Thyroid gland (tissue), 4 donors: Measurements from ENCODE around the gene SNORC. TPM values are rescaled to one million over a fixed set of nuclear protein-coding genes. Genes with fewer than 3 reads are reported as not detected.

Experiments
- DNase-seq, 2 donors: peaks; one replicate each; pipeline ENCODE4 v3.0.0-alpha.2; 2019
- H3K27ac ChIP-seq, 3 donors: fragments of 200-600 bp; sonication (generic); 1 replicate in 2 of 3; 2 replicates in 1 of 3; pipeline ENCODE4 v1.5.1; 2016 to 2019; ENCODE audit warnings: mild to moderate bottlenecking in 1 of 3, moderate library complexity in 1 of 3
- H3K27me3 ChIP-seq: fragments of 200-600 bp; sonication (generic); one replicate; pipeline ENCODE4 v1.5.1; 2019
- H3K36me3 ChIP-seq, 2 donors: fragments of 200-600 bp; sonication (generic); one replicate each; pipeline ENCODE4 v1.5.1; 2016 to 2019
- H3K4me1 ChIP-seq, 2 donors: fragments of 200-600 bp; sonication (generic); one replicate each; pipeline ENCODE4 v1.5.1; 2017 to 2019
- H3K4me3 ChIP-seq, 3 donors: fragments of 200-600 bp; sonication (generic); replicated peaks in 1 of 3; 1 replicate in 2 of 3; 2 replicates in 1 of 3; pipeline ENCODE4 v1.5.1; 2016; ENCODE audit warnings: mild to moderate bottlenecking in 1 of 3
- H3K9me3 ChIP-seq: fragments of 200-600 bp; sonication (generic); one replicate; pipeline ENCODE4 v1.5.1; 2017
- POLR2A ChIP-seq, 2 donors: fragments of 450-650 bp; IDR thresholded peaks; one replicate each; pipeline ENCODE4 v1.6.1; 2017; ENCODE audit warnings: antibody characterized with exemption in 2 of 2, mild to moderate bottlenecking in 2 of 2, moderate library complexity in 1 of 2
- WGBS, 2 donors: methylation state at CpG; one replicate each; pipeline ENCODE4 v1.1.5; 2017; 5-methylcytosine and 5-hydroxymethylcytosine counted together
- intact Hi-C: fragments of 100-400 bp; cut with DNase I; formaldehyde crosslinking; loops from one replicate; pipeline ENCODE4 v1.15.1; 2023
- total RNA-seq, 4 donors: library from RNA; depleted of rRNA; stranded (reverse); fragments of >200 nt; gene quantifications; one replicate each; pipeline ENCODE4 v1.2.3, GENCODE V29; 2016
- TF ChIP-seq, protein P1 (sequence below), 6 experiments: fragments of 200-600 bp in 3 of 6; fragments of 450-650 bp in 3 of 6; sonication (generic) in 3 of 6; IDR thresholded peaks; one replicate each; pipeline ENCODE4 v1.5.1; 2016 to 2019; ENCODE audit warnings: antibody characterized with exemption in 6 of 6, mild to moderate bottlenecking in 2 of 6, inconsistent platforms in 1 of 6, moderate library complexity in 1 of 6

SNORC gene
- total RNA-seq, 4 donors from 2014 or later = 0.45 to 1.9 (median 0.79) TPM; not detected in 1

DNA sequence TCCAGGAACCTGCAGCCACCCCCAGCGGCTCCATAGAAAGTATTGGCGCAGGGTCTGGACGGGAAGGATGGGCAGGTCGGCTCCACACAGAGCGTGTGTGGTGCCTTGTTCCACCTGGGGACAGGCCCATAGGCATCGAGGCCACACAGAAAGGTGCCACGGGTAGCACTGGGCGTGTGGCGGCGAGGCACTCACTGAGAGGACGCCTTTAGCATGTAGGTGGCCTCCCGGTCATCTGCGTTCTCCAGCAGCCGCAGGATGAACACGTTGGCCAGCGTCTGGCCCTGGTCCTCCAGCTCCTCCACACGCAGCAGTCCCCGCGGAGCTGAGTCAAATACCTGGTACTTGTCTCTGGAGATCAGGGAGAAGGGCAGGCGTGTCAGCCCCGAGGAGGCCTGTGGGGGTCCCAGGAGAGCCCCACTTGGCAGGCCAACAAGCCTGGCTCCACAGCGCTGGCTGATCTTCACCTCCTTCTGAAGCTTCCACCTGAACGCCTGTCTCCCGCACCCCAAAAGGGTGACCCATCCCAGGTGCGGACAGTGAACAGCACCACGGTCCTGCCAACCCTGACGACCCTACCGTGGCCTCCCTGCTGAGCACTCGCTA lies 13.2 kb downstream of the SNORC start:
- Histone ChIP-seq H3K36me3 (no peaks in the 10 kb centered on the region), H3K4me3 (no peak overlapping the region), H3K27me3 (no peaks in the 10 kb centered on the region), H3K27ac (no peak overlapping the region), H3K4me1 (no peaks in the 10 kb centered on the region), H3K9me3 (no peaks in the 10 kb centered on the region)
- 90 to 91% methylated on average over 25 to 26 of the region's 29 CpGs for WGBS, 2 donors
- intact Hi-C loops = no loop called here
- no peak for TF ChIP-seq POLR2A (IDR thresholded peaks at IDR 0.05)
- TF ChIP-seq, protein P1, sequence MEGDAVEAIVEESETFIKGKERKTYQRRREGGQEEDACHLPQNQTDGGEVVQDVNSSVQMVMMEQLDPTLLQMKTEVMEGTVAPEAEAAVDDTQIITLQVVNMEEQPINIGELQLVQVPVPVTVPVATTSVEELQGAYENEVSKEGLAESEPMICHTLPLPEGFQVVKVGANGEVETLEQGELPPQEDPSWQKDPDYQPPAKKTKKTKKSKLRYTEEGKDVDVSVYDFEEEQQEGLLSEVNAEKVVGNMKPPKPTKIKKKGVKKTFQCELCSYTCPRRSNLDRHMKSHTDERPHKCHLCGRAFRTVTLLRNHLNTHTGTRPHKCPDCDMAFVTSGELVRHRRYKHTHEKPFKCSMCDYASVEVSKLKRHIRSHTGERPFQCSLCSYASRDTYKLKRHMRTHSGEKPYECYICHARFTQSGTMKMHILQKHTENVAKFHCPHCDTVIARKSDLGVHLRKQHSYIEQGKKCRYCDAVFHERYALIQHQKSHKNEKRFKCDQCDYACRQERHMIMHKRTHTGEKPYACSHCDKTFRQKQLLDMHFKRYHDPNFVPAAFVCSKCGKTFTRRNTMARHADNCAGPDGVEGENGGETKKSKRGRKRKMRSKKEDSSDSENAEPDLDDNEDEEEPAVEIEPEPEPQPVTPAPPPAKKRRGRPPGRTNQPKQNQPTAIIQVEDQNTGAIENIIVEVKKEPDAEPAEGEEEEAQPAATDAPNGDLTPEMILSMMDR (IDR thresholded peaks at IDR 0.05) = no peak
- DNase-seq = no peak

DNA sequence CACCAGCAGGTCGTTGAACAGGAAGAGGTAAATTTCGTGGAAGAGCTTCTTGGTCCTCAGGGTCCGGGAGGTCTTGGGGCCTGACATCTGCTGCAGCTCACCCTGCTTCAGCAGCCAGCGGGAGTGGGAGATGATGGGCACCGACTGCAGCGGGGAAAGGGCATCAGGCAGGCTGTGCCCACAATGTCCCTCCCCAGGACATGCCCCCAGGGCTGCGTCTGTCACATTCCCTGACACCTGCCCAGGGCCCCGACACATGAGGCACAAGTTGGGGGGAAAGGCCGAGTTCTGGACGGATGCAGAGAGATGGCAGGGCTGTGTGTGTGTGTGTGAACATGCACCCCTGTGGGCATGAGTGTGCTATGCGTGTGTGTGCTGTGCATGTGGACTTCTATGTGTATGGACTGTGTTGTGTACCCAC lies 13.9 kb downstream of the SNORC start:
- no peak overlapping the region for H3K27ac ChIP-seq
- H3K27me3 ChIP-seq = no peaks in the 10 kb centered on the region
- no peaks in the 10 kb centered on the region for H3K9me3 ChIP-seq
- intact Hi-C loops = no loop called here
- no peaks in the 10 kb centered on the region for H3K4me1 ChIP-seq
- H3K36me3 ChIP-seq = no peaks in the 10 kb centered on the region
- no peak for DNase-seq
- H3K4me3 ChIP-seq = no peak overlapping the region
- TF ChIP-seq, protein P1 (IDR thresholded peaks at IDR 0.05) = no peak
- no peak for TF ChIP-seq POLR2A (IDR thresholded peaks at IDR 0.05)
- 75 to 77% methylated on average over 7 to 11 of the region's 11 CpGs for WGBS, 2 donors

DNA sequence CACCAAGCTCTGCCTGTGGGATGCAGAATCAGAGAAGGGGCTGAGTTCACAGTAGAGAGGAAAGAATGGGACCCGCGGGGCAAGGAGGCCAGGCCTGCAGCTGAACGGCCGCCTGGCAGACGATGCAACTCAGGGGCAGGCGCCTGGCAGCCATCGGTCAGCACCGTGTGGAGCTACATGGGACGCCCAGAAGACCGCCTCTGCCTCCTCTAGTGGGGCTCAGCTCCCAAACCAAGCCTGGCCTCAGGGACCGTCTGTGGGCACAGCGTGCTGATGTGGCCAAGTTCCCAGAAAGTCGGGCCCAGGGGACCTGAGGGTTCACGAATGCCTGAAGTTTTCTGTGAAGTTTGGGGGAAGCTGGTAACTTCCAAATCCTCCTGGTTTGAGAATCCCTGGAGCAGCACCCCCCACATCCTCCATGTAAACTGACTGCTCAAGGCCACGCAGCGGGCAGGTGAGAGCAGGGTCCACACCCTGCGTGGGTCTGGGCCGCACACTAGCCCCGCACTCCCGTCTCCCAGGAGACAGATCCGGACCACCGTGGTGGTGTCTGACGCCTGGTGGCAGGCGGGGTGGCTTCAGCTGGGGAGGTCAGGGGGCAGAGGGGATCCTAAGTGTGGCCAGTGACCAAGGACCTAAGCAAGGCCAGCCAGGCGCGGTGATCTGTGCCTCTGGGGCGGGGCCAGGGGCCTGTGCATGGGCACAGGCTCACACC lies 14.6 kb downstream of the SNORC start:
- Histone ChIP-seq H3K27me3 (no peaks in the 10 kb centered on the region), H3K4me3 (no peak overlapping the region), H3K4me1 (no peaks in the 10 kb centered on the region), H3K36me3 (no peaks in the 10 kb centered on the region), H3K27ac (no peak overlapping the region), H3K9me3 (no peaks in the 10 kb centered on the region)
- DNase-seq = no peak
- 82 to 88% methylated on average over 16 to 24 of the region's 27 CpGs for WGBS, 2 donors
- intact Hi-C loops = no loop called here
- TF ChIP-seq, protein P1 (IDR thresholded peaks at IDR 0.05) = no peak
- TF ChIP-seq POLR2A (IDR thresholded peaks at IDR 0.05) = no peak

DNA sequence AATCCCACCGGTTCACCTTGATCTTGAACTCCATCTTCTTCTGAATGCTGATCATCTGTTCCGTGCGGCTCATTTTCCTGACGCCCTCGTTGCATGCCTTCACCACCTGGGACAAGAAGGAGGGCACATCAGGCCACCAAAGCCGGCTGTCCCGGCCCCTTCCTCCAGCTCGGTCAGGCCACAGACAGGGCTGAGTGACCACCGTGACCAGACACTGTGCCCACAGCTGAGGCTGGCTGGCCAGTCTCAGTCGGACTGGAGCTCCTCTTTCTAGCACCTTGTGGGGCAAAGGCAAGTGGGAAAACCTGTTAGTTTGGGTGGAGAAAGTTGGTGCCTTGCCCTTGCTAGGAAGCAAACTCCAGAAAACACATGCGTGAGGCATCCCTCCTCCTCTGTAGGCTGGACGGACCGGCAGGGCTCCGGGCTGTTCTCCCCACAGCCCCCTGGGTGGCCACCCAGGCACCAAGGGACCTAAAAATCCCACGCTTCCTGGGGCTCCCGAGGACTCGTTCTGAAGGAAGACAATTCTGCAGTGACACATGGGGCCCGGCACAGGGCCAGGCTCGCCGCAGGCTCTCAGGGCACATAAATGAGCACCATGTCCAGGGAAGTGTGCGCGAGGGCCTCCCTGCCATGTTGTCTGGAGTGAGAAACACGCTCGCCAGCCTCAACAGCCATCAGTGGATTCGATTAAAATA lies 15.3 kb downstream of the SNORC start:
- no peak for TF ChIP-seq POLR2A (IDR thresholded peaks at IDR 0.05)
- TF ChIP-seq, protein P1 (IDR thresholded peaks at IDR 0.05) = no peak
- Histone ChIP-seq H3K27ac (no peak overlapping the region), H3K4me3 (no peak overlapping the region), H3K27me3 (no peaks in the 10 kb centered on the region), H3K4me1 (no peaks in the 10 kb centered on the region), H3K9me3 (no peaks in the 10 kb centered on the region), H3K36me3 (no peaks in the 10 kb centered on the region)
- WGBS, 2 donors = 78 to 84% methylated on average over 16 to 19 of the region's 25 CpGs
- no peak for DNase-seq
- intact Hi-C loops = no loop called here

DNA sequence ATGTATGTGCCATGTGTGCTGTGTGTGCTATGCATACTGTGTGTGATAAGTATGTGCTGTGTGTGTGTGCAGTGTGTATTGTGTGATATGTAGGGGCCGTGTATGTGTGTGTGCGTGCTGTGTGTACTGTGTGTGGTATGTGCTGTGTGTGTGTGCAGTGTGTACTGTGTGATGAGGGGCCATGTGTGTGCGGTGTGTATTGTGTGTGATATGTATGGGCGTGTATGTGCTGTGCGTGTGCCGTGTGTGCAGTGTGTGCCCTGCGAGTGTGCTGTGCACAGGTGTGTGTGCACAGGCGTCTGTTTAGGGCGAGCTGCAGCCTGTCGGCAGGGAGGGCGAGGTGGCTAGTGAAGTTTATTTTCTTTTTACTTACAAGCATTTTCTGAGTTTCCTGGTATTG lies 16.1 kb downstream of the SNORC start:
- intact Hi-C loops = no loop called here
- H3K27ac ChIP-seq = no peak overlapping the region
- WGBS, 2 donors = 88 to 89% methylated on average over 11 of the region's 11 CpGs
- H3K27me3 ChIP-seq = no peaks in the 10 kb centered on the region
- H3K4me3 ChIP-seq = no peak overlapping the region
- no peaks in the 10 kb centered on the region for H3K9me3 ChIP-seq
- TF ChIP-seq, protein P1 (IDR thresholded peaks at IDR 0.05) = no peak
- no peak for TF ChIP-seq POLR2A (IDR thresholded peaks at IDR 0.05)
- no peak for DNase-seq
- H3K36me3 ChIP-seq = no peaks in the 10 kb centered on the region
- peaks cover 2 to 3% of the 10 kb centered on the region in 2 donors for H3K4me1 ChIP-seq
